HCT116 (cell line): ENCODE results near the gene PXT1. TPM values are rescaled to one million over a fixed set of nuclear protein-coding genes. Genes with fewer than 3 reads are reported as not detected.

Source experiments
- ATAC-seq: fragments of 200-7000 bp; cut with Tn5 transposase; 2 replicates; pipeline ENCODE4 v1.9.1; 2020; ENCODE audit warnings: mild to moderate bottlenecking, moderate library complexity
- BruUV-seq: library from RNA; stranded (reverse); fragments of 400-500 nt; replicated peaks from 2 replicates; lab custom pipeline; 2021; lab: Mats Ljungman, UMichigan
- CTCF ChIA-PET: fragments of 300-600 bp; sonication (Branson Sonifier 250); formaldehyde crosslinking; loops from one replicate; lab custom pipeline; 2021; ENCODE audit warnings: antibody characterized with exemption; lab: Charles Lee
- POLR2A ChIA-PET: fragments of 300-600, 350-600 bp; sonication (Branson Sonifier 250); formaldehyde crosslinking; loops from one replicate; lab custom pipeline; 2021; ENCODE audit warnings: antibody characterized with exemption; lab: Charles Lee
- RAD21 ChIA-PET, 2 experiments: fragments of 300-600 bp; sonication (Branson Sonifier 250); formaldehyde crosslinking; loops; one replicate each; lab custom pipeline; 2023; ENCODE audit warnings: low total read pairs in 2 of 2; ENCODE audit not compliant: uncharacterized antibody in 2 of 2, unreplicated experiment in 2 of 2, low non-redundant PET in 1 of 2; lab: Charles Lee
- DNase-seq: peaks from one replicate; pipeline ENCODE4 v3.0.0-alpha.2; 2010; ENCODE audit warnings: low read depth, low spot score
- H2AFZ ChIP-seq: fragments of 200-600 bp; shearing (Covaris generic), sonication (generic); 2 replicates; pipeline ENCODE4 v1.6.1; 2017; ENCODE audit warnings: low read depth, mixed run types, mixed read lengths, antibody characterized with exemption, low read length; ENCODE audit not compliant: poor library complexity, severe bottlenecking
- H3K27ac ChIP-seq: 2 replicates; pipeline ENCODE4 v1.5.1; 2012; ENCODE audit warnings: low read depth, low read length
- H3K27me3 ChIP-seq: fragments of 200-600 bp; sonication (generic); 2 replicates; pipeline ENCODE4 v1.6.1; 2016; ENCODE audit warnings: mixed run types, low read length, mixed read lengths; ENCODE audit not compliant: insufficient read depth
- H3K36me3 ChIP-seq, 2 experiments: fragments of 200-500 bp in 1 of 2; fragments of 200-600 bp in 1 of 2; sonication (Bioruptor generic) in 1 of 2; sonication (generic) in 1 of 2; 2 replicates each; pipeline versions ENCODE4 v1.5.1 to v1.6.1; 2014 to 2016; ENCODE audit warnings: low read length in 2 of 2, inconsistent platforms in 1 of 2, mixed read lengths in 1 of 2, mixed run types in 1 of 2; ENCODE audit not compliant: insufficient read depth in 2 of 2, control insufficient read depth in 1 of 2
- H3K4me1 ChIP-seq, 2 experiments: fragments of 200-600 bp in 1 of 2; sonication (generic) in 1 of 2; 2 replicates each; pipeline versions ENCODE4 v1.5.1 to v1.6.1; 2012 to 2017; ENCODE audit warnings: low read length in 2 of 2, inconsistent platforms in 1 of 2, mild to moderate bottlenecking in 1 of 2, mixed read lengths in 1 of 2, mixed run types in 1 of 2, moderate library complexity in 1 of 2; ENCODE audit not compliant: insufficient read depth in 2 of 2, control insufficient read depth in 1 of 2
- H3K4me2 ChIP-seq: fragments of 200-600 bp; sonication (generic); 2 replicates; pipeline ENCODE4 v1.6.1; 2017; ENCODE audit warnings: mixed run types, low read length, mixed read lengths
- H3K4me3 ChIP-seq, 2 experiments: fragments of 200-600 bp in 1 of 2; sonication (generic) in 1 of 2; replicated peaks in 1 of 2; 2 replicates each; pipeline ENCODE4 v1.5.1; 2011 to 2016; ENCODE audit warnings: low read length in 2 of 2, control low read depth in 1 of 2, low read depth in 1 of 2, mild to moderate bottlenecking in 1 of 2, mixed read lengths in 1 of 2, mixed run types in 1 of 2
- H3K79me2 ChIP-seq: fragments of 200-600 bp; sonication (generic); 2 replicates; pipeline ENCODE4 v1.6.1; 2017; ENCODE audit warnings: mild to moderate bottlenecking, mixed run types, low read length, moderate library complexity, mixed read lengths; ENCODE audit not compliant: insufficient read depth
- H3K9ac ChIP-seq: fragments of 200-600 bp; sonication (generic); 2 replicates; pipeline ENCODE4 v1.6.1; 2016; ENCODE audit warnings: low read length, mixed read lengths
- H3K9me2 ChIP-seq: fragments of 200-600 bp; sonication (generic), shearing (Covaris generic); 2 replicates; pipeline ENCODE4 v1.6.1; 2017; ENCODE audit warnings: mixed run types, mild to moderate bottlenecking, moderate library complexity; ENCODE audit not compliant: insufficient read depth
- H3K9me3 ChIP-seq, 2 experiments: fragments of 200-500 bp in 1 of 2; fragments of 200-600 bp in 1 of 2; sonication (Bioruptor generic) in 1 of 2; sonication (generic) in 1 of 2; 2 replicates each; pipeline ENCODE4 v1.6.1; 2014 to 2017; ENCODE audit warnings: low read length in 2 of 2, mixed read lengths in 2 of 2, inconsistent platforms in 1 of 2, low read depth in 1 of 2, mild to moderate bottlenecking in 1 of 2, mixed run types in 1 of 2, moderate library complexity in 1 of 2; ENCODE audit not compliant: control insufficient read depth in 1 of 2, insufficient read depth in 1 of 2
- H4K20me1 ChIP-seq: fragments of 200-600 bp; sonication (generic), shearing (Covaris generic); 2 replicates; pipeline ENCODE4 v1.6.1; 2017; ENCODE audit warnings: mixed run types, mild to moderate bottlenecking, moderate library complexity; ENCODE audit not compliant: insufficient read depth
- CEBPB ChIP-seq: IDR thresholded peaks from 2 replicates; pipeline ENCODE4 v1.6.1; 2012; ENCODE audit warnings: low read depth
- EZH2 ChIP-seq: fragments of 200-600 bp; sonication (generic); IDR thresholded peaks from 2 replicates; pipeline ENCODE4 v1.6.1; 2017; ENCODE audit warnings: antibody characterized with exemption, mixed run types
- POLR2AphosphoS5 ChIP-seq: IDR thresholded peaks from 2 replicates; pipeline ENCODE4 v1.6.1; 2011; ENCODE audit warnings: mild to moderate bottlenecking, low read depth, low read length, moderate library complexity
- SIN3A ChIP-seq: IDR thresholded peaks from 2 replicates; pipeline ENCODE4 v1.6.1; 2012; ENCODE audit warnings: low read depth
- TCF7L2 ChIP-seq: IDR thresholded peaks from 2 replicates; pipeline ENCODE4 v1.7.0; 2011; ENCODE audit warnings: borderline replicate concordance, inconsistent platforms; ENCODE audit not compliant: insufficient read depth, insufficient read length; ENCODE audit errors: extremely low read depth
- YY1 ChIP-seq: IDR thresholded peaks from 2 replicates; pipeline ENCODE4 v1.6.1; 2011; ENCODE audit warnings: low read length, low read depth, moderate library complexity, mild to moderate bottlenecking; ENCODE audit not compliant: insufficient replicate concordance; ENCODE audit errors: extremely low read depth
- intact Hi-C: fragments of 100-400 bp; cut with micrococcal nuclease; formaldehyde crosslinking; loops from 2 replicates; pipeline ENCODE4 v1.10.0; 2022
- total RNA-seq: library from RNA; stranded (reverse); gene quantifications from one replicate; pipeline ENCODE4 v1.2.1, GENCODE V29; 2021; ENCODE audit not compliant: unreplicated experiment
- TF ChIP-seq, protein P1 (sequence below): IDR thresholded peaks from 2 replicates; pipeline ENCODE4 v1.6.1; 2012; ENCODE audit warnings: low read depth
- TF ChIP-seq, protein P2 (sequence below), 3 experiments: fragments of 200-600 bp in 1 of 3; sonication (generic) in 1 of 3; IDR thresholded peaks in 2 of 3; conservative IDR thresholded peaks in 1 of 3; 2 replicates each; pipeline ENCODE4 v1.5.1; 2012 to 2017; ENCODE audit warnings: low read depth in 2 of 3, low read length in 2 of 3, antibody characterized with exemption in 1 of 3, borderline replicate concordance in 1 of 3, control low read depth in 1 of 3, mild to moderate bottlenecking in 1 of 3, mixed read lengths in 1 of 3, mixed run types in 1 of 3, moderate library complexity in 1 of 3; ENCODE audit not compliant: insufficient read depth in 1 of 3
- TF ChIP-seq, protein P3 (sequence below): IDR thresholded peaks from 2 replicates; pipeline ENCODE4 v1.6.1; 2011; ENCODE audit warnings: mild to moderate bottlenecking, low read length, moderate library complexity; ENCODE audit not compliant: insufficient replicate concordance; ENCODE audit errors: extremely low read depth
- TF ChIP-seq, protein P4 (sequence below): IDR thresholded peaks from 2 replicates; pipeline ENCODE4 v1.6.1; 2012

PXT1 gene
- total RNA-seq, 1 experiment from 2014 or later = 0.17 TPM

DNA sequence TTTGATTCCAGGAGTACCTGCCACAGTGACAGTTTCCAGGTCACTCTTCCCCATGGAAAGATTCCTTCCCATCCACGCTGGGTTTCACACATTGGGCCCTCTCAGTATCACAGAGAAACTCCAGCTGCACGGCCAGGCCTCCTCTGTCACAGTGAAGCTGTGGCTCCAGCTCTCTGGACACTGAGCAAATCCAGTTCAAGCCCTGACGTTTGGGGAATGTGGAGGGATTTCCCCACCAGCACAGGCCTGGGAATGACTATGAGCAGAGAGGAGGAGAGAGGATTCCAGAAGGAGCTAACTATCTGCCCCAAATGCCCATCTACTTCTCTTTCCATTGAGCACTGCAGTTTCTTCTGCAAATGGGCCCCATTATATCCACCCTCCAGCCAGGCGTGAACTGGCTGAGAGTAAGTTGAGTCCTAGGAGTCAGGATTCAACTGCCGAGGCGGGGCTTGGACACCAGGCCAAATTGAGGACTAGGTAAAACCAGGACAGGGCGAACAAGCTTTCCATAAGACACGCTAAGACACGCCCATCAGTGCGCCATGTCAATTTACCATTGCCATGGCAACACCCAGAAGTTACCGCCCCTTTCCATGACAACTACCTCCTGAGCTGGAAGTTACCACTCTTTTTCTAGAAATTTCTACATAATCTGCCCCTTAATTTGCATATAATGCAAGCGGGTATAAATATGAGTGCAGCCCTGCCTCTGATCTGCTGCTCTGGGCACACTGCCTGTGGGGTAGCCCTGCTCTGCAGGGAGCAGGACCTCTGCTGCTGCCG is 96.8 kb downstream of the PXT1 start:
- CTCF ChIA-PET = interaction anchor here (1.0 kb wide), 1 partner anchor 8 kb away, joined by 6 read pairs; no protein-coding TSS in a partner anchor

More for the DNA sequence above, 96.8 kb downstream of the PXT1 start:
- H3K9me3 ChIP-seq = no peaks in the 10 kb centered on the region
- no peak overlapping the region for H3K4me3 ChIP-seq
- H3K27me3 ChIP-seq = no peaks in the 10 kb centered on the region
- H3K9me2 ChIP-seq = no peaks in the 10 kb centered on the region
- ATAC-seq (no peak; the same call in 1 of the 2 replicates), DNase-seq (no peak)
- peaks cover 0 to 7% of the 10 kb centered on the region in 2 experiments; a peak in 3 of 4 replicates for H3K4me1 ChIP-seq
- H3K9ac ChIP-seq = no peak overlapping the region
- no peaks in the 10 kb centered on the region for H3K79me2 ChIP-seq
- no peak overlapping the region for H3K27ac ChIP-seq
- TF ChIP-seq, protein P1, sequence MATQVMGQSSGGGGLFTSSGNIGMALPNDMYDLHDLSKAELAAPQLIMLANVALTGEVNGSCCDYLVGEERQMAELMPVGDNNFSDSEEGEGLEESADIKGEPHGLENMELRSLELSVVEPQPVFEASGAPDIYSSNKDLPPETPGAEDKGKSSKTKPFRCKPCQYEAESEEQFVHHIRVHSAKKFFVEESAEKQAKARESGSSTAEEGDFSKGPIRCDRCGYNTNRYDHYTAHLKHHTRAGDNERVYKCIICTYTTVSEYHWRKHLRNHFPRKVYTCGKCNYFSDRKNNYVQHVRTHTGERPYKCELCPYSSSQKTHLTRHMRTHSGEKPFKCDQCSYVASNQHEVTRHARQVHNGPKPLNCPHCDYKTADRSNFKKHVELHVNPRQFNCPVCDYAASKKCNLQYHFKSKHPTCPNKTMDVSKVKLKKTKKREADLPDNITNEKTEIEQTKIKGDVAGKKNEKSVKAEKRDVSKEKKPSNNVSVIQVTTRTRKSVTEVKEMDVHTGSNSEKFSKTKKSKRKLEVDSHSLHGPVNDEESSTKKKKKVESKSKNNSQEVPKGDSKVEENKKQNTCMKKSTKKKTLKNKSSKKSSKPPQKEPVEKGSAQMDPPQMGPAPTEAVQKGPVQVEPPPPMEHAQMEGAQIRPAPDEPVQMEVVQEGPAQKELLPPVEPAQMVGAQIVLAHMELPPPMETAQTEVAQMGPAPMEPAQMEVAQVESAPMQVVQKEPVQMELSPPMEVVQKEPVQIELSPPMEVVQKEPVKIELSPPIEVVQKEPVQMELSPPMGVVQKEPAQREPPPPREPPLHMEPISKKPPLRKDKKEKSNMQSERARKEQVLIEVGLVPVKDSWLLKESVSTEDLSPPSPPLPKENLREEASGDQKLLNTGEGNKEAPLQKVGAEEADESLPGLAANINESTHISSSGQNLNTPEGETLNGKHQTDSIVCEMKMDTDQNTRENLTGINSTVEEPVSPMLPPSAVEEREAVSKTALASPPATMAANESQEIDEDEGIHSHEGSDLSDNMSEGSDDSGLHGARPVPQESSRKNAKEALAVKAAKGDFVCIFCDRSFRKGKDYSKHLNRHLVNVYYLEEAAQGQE = no peak
- TF ChIP-seq POLR2AphosphoS5 (no peak), SIN3A (no peak), TCF7L2 (no peak), EZH2 (no peak), CEBPB (no peak), YY1 (no peak)
- TF ChIP-seq, protein P2, sequence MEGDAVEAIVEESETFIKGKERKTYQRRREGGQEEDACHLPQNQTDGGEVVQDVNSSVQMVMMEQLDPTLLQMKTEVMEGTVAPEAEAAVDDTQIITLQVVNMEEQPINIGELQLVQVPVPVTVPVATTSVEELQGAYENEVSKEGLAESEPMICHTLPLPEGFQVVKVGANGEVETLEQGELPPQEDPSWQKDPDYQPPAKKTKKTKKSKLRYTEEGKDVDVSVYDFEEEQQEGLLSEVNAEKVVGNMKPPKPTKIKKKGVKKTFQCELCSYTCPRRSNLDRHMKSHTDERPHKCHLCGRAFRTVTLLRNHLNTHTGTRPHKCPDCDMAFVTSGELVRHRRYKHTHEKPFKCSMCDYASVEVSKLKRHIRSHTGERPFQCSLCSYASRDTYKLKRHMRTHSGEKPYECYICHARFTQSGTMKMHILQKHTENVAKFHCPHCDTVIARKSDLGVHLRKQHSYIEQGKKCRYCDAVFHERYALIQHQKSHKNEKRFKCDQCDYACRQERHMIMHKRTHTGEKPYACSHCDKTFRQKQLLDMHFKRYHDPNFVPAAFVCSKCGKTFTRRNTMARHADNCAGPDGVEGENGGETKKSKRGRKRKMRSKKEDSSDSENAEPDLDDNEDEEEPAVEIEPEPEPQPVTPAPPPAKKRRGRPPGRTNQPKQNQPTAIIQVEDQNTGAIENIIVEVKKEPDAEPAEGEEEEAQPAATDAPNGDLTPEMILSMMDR (IDR thresholded peaks at IDR 0.05 in 2 of 3, conservative IDR thresholded peaks at IDR 0.05 in 1 of 3; ENCODE audit: borderline replicate concordance in 1 of 3, insufficient read depth in 1 of 3, low read depth in 2 of 3, low read length in 2 of 3) = no peak
- TF ChIP-seq, protein P3, sequence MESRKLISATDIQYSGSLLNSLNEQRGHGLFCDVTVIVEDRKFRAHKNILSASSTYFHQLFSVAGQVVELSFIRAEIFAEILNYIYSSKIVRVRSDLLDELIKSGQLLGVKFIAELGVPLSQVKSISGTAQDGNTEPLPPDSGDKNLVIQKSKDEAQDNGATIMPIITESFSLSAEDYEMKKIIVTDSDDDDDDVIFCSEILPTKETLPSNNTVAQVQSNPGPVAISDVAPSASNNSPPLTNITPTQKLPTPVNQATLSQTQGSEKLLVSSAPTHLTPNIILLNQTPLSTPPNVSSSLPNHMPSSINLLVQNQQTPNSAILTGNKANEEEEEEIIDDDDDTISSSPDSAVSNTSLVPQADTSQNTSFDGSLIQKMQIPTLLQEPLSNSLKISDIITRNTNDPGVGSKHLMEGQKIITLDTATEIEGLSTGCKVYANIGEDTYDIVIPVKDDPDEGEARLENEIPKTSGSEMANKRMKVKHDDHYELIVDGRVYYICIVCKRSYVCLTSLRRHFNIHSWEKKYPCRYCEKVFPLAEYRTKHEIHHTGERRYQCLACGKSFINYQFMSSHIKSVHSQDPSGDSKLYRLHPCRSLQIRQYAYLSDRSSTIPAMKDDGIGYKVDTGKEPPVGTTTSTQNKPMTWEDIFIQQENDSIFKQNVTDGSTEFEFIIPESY = no peak
- TF ChIP-seq, protein P4, sequence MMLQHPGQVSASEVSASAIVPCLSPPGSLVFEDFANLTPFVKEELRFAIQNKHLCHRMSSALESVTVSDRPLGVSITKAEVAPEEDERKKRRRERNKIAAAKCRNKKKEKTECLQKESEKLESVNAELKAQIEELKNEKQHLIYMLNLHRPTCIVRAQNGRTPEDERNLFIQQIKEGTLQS = no peak
- TF ChIP-seq, all 23 proteins: peak for 0
- Histone ChIP-seq H2AFZ (no peak overlapping the region), H3K36me3 (no peaks in the 10 kb centered on the region), H3K4me2 (no peak overlapping the region), H4K20me1 (no peaks in the 10 kb centered on the region)
- BruUV-seq = no TSS peak
- ChIA-PET RAD21 (no interaction called here), POLR2A (no interaction called here)
- intact Hi-C loops = no loop called here
